Superior temporal gyrus (tissue), 1 donor: ENCODE measurements around the gene ACVR2A.

Experiments
- DNase-seq: peaks from one replicate; pipeline ENCODE4 v3.0.0-alpha.2; 2016; ENCODE audit errors: extremely low spot score

Gene ACVR2A

DNA sequence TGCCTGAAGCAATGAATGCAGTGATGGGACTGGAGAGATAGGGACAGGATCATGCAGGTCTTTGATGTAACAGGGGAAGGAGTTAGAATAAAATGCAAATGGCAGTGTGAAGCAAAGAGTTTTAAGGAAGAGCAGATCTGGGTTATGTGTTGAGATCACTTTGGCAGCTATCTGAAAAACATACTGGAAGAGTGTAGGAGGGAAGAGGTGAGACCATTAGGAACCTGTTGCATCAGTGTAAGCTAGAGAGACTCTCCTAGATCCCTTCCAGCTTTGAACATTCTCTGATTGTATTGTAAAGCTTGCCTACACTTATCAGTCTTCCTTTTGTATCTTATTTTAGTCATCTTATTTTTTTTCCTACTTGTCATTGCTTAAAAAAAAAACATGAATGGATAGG lies 10.5 kb downstream of the ACVR2A start:
- DNase-seq, result no peak

DNA sequence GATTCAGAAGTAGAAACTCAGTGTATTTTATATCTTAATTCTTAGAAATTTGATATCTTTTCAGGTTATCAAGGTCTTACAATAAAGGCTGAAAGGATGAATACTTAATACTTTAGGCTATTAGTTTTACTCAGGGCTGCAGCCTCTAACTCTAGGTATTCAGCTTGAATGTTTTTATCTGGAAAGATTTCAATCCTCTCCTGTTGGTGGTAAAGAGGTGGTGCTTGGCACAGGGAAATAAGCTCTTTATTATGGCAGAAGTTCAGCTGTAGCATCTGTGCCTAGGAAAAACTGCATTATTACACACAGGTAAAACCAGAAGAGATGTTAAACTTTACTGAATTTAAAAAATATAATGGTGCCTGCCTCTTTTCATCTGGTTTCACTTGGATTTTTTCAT lies 11.1 kb downstream of the ACVR2A start:
- no peak for DNase-seq

DNA sequence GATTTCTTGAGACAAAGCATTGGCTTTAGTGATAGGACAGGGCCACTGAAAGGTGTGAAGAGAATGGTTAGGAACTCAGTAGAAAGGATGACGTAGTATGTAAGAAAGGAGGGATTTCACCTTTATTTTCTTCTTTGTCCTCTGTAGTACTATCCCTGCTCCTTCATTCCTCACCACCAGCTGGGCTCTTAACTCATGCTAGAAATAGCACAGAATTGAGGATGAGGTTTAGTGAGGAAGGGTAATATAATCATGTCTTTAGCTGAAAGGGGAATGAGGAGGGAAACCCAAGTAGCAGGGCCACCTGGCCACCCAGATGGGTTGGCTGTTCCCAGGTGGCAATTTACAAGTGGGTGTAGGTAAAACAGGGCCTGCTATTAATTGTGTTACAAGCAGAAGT lies 15.2 kb downstream of the ACVR2A start:
- DNase-seq, result no peak

DNA sequence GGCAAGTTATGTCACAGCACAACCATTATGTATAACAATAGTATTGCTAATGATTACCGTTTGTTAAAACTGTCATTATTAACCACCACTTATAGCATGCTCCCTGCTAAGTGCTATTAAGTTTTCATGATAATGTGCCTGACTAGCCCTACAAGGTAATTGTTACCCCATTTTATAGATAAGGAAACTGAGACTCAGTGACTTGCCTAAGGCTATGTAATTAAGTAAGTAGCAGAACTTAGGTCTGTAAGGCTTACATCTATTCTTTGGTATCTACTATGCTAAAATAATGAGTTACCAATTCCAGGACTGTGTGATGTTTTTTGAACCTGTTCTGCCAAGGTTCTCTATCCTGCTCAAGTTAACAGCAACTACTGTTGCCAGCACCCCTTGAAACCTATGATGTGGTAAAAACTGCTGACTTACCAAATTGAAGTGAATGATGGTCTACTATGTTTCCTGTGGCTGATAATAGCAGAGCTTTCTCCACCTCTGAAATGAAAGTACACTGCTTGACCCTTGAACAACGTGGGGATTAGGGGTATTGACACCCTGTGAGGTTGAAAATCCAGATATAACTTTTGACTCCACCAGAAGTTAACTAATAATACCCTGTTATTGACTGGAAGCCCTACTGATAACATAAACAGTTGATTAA lies 18.2 kb downstream of the ACVR2A start:
- no peak for DNase-seq

DNA sequence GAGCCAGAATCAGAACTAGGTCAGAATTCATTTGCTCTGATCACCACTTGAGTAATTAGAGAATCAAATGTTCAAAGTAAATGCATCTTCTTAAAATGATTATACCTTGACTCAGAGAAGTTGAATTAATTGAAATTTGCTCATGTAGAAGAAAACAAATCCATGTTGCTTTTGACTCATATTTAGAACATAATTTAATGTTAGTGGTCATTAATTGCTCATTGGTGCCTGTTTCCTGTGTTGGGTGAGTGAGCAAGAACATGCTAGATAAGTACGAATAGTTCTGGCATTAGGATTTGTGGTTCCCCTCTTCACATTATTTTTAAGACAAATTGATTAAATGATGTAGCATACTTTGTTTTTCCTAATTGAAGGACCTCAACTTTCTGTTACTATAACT lies 19.0 kb downstream of the ACVR2A start:
- no peak for DNase-seq

DNA sequence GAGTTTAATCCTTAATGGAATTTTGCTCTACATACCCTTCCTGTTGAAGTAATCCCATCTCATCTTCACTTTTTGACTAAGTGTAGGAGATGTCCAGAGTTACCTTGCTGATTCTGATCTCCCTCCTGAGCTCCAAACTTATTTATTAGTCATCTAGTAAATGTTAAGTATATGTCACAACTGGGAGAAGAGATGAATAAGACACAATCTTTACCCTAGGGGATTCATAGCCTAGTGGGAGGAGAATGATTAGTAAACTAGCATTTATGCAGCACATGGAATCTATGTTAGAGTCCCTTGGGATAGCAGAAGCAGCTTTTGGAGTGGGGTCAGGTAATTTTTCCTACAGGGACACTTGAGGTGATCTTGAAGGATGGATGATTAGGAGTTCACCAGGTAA lies 20.7 kb downstream of the ACVR2A start:
- no peak for DNase-seq

DNA sequence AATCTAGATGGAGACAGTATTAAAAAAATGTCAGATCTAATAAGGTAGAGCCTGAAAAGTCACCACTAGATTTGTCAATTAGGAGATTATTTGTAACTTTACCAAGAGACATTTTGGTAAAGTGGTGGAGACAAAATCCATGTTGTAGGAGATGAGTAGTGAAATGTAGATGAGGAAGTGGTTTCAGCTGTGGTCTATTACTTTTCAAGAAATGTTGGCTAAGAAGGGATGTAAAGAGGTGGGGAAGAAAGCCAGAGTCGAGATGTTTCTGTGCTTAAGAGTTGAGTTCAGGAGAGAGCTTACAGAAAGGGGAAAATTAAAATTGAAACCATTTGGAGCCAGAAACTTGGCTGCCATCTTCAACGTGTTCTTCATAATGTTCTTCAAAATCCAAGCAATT lies 22.2 kb downstream of the ACVR2A start:
- no peak for DNase-seq

DNA sequence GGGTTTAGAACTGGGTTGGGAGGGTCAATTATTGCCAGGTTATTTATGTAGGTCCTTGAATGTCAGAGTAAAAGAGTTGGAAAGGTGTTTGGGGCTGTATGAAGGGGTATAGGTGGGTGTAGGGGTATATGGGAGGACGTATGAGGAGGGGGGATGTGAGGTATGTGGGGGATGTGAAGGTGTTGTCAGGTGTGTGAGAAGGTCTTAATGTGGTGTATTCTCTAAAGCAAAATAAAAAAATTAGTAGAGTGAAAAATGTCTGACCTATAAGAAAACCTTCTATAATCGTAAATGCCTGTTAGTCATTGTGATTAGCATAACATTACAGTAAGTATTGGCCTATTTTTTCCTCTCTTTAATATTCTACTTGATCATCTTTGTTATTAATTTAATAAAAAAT lies 25.1 kb downstream of the ACVR2A start:
- DNase-seq, result no peak

DNA sequence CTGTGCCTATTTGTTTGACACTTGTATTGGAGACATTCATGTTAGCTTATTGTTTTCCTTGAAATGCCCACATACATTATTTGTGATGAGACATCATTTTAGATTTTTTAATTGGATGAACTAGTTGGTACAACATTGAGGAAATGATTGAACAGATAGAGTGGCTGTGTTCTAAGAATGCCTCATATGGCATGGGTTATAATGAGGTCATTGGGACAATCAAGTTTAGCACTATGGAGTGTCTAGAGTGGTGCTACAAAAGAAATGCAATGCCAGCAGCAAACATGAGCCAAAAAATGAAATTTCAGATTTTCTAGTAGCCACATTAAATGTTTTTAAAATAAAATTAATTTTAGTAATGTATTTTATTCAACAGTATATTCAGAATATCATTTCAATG lies 28.1 kb downstream of the ACVR2A start:
- no peak for DNase-seq

DNA sequence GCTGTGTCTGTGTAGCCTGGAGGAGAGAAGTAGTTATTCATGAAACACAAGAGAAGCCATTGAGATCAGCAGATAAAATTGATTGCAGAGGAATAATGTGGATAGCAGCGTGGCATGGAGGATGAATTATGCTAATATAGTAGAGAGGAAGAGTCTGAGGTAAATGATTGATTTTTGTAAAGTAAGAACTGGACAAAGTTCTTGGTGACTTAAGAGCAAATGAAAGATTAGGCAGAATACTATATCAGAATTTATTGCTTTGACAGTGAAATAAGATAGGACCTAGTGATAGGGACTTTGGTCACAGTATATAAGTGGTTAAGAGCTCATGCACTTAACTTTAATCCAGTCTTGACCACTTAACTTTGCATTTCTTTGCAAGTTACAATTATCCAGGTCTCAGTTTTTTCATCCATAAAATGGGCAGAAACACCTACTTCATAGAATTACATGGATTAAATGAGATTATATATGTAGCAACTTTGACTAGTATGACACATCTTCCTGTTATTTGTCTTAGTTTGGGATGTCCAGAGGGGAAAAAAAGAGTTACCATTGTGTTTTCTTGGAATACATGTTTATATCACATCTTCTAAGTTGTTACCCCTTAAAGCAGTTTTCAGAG lies 29.1 kb downstream of the ACVR2A start:
- no peak for DNase-seq

DNA sequence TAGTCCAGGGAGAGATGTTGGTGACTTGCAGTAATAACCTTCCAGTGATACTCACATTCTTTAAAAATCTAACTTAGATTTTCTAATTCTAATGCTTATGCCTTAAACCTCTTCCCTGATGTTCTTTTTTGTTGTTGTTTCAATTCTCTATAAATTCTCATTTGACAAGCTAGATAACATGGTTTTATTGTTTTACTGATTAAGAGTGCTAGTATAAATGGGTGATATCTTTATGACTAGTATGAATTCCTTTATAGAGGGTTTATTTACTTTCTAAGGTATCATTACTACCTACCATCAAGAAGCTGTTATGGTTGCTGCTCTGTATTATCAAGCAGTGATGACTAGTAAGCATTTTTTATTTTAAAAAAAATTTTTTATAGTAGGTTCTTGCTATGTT lies 35.0 kb downstream of the ACVR2A start:
- no peak for DNase-seq

DNA sequence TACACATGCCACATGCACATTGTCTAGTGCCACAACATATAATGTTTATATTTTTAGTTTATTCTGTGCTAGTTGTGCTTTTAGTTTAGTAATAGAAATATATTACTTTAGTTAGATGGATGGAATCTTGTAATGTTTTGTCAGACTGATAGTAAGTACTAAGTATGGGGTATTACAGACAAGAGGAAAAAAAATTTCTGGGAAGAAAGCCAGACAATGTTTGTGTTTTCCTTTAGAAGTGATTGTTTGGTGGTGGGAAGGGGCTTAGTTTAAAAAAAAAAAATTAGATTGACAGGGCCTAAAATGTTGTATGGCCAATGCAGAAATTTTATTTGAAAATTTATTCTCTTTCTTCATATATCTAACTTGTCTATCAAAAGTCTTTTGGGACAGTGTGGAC lies 37.8 kb downstream of the ACVR2A start:
- no peak for DNase-seq

DNA sequence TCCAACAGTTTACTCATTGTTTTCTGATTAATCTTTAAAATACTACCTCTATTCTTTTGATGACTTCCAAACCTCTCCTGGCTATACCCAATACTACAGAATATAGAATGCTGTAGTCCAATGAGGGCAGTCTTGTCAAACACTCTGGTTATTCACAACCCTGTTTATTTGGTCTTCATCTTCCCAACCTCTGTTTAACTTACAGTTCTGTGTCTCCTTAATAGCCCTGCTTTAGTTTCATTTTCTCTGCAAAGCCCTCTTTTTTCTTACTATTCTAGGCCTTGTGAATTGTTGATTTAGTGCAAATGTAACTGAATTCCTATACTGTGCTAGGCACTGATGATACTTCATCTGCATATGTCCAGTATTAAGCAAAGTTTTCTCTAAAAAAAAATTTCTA lies 40.0 kb downstream of the ACVR2A start:
- DNase-seq, result no peak

DNA sequence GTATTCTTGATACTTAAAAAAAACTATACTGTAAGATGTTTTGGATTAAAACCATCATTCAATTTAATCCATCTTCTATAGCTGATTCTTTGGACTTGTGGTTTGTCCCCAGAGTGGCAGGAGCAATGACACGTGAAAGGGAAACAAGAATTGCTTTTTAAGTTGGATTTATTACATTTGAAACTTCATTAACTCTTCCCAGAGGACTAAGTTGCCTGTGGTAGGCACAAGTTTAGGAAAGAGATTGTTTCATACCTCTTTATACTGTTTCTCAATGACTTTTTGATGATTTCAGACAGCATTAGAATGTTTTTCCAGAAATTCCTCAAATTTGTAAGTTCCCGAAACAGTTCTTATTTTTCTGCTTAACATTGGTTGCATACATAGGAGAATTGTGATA lies 41.3 kb downstream of the ACVR2A start:
- no peak for DNase-seq

DNA sequence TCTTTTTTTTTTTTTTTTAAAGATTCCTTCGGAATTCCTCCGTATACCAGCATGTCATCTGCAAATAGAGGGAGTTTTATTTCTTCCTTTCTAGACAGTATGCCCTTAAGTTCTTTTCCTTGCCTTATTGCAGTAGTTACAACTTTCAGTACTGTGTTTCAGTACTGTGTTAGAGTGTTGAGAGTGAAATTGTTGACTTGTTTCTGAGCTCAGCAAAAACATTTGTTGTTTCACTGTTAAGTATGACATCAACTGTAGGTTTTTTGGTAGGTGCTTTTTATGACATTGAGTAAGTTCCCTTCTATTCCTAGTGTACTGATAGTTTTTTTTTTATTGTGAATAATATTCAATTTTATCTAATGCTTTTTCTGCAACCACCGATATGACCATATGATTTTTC lies 43.9 kb downstream of the ACVR2A start:
- DNase-seq, result no peak

DNA sequence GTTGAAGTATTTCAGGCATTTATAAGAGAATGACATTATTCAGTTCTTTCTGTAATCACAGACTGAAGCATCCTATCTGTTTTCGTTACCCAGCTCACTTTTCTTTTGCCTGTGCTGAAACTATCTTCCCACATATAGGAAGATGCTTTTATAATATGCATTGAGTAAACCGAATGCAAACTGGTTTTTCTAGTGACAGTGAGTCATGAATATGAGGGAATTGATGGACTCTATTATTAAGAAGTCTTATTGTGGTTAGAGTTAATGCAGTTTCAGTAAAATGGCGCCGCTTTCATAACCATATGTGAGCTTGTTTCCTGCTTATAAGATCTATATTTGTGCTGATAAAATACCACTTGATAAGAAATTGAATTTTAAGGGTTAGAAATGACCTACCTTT lies 59.2 kb downstream of the ACVR2A start:
- DNase-seq, result no peak

DNA sequence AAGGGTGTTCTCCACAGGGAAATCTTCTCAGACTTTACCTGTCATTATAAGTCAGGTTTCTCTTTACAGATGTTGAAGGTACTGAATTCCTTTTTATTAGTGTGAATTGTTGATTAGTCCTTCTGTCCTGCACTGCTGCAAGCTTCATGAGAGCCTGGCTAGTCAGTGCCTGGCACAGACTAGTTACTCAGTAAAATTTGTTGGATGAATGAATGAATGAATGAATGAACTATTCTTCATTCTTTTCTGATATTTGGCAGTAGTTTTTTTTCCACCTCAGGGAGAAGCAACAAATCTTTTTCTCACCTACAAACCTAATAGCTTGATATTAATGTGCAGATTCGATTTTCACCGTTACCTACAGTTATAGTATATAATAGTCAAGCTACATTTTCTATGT lies 64.3 kb downstream of the ACVR2A start:
- no peak for DNase-seq

DNA sequence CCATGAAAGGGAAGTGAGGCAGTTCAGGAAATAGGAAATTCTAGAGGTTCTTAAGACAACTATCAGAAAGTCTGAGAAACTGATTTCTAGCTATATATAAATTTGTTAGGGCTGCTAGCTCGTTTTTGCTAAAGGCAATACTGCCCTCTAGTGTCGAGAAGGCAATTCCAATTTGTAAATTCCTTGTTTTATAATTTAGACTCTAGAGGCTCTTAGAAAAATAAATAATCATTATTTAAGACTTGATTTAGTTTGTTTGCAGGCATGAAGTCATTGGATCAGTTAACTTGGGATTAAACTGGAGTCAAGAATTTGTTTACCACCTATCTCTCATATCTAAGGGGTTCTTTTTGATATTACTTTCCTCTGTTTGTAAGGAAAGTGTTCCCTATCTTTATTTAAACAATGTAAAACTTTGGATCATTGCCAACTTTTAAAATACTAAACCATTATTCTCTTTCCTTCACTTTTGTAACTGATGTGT lies 66.2 kb downstream of the ACVR2A start:
- peak; percentile 93 for DNase-seq

DNA sequence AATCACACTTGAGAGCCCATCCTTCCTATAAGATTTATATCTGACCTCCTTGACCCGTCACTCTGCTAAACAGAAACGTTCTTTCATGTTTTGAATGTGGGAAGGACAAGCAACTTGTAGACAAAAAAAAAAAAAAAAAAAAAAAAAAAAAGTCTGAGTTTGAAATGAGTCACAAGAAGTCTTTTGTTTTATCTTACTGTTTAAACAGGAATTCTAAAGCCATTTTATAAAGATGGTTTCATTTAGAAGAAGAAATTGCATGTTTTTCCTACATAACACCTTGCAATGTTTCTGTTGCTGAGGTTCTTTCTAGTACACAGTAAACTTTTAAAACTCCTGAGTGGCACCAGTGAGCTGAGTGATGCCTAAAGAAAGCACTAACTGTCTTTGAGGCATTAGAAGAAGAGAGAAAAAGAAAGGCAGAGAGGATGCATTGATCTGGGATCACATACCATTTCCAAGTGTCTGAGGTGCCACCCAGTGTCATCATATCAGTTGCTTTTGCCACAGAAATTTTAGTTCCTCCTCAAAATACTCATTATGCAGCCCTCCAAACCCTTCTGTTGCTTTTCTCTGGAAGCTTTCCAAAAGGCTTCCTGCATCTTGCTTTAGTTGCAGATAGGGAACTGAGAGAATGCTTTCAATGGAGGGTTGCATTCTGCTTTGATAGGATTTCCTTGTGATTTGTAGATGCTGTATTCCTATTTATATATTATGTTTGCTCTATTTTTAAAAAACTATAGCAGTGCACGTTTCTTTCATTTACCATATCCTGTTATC lies 69.1 kb downstream of the ACVR2A start:
- peak; percentile 67 for DNase-seq

DNA sequence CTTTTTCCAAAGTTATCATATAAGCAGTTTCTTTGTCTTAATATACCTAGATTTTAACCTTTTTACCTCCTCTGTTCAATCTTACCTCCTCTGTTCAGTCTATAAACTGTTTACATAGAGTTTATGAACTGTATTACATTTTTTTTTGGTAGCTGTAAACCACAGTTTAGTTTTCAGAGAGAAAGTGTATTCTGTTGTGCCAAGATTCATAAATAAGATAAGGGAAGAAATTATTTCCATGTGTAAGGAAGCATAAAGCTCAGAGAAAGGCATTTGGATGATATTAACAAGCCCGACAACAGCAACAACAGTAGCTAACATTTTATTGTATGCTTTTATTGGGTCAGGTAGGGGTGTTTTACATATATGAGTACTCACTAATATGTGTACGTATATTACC lies 71.2 kb downstream of the ACVR2A start:
- no peak for DNase-seq

DNA sequence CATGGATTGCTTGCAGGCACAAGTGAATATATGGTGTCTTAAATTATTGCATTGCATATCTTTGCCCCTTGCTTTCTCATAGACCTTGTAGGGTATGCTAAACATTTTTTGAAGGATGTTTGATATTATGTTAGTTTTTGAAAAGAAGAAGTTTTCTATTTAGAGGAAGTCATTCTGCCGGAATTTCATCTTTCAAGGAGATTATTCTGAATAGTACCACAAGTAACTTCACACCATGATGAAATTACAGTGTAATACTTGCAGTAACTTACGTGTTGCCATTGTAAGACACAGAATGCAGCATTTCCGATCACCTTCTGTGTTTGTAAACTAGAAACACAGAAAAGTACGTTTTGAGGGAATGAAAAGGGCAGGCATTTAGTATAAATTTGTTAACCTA lies 71.9 kb downstream of the ACVR2A start:
- no peak for DNase-seq

DNA sequence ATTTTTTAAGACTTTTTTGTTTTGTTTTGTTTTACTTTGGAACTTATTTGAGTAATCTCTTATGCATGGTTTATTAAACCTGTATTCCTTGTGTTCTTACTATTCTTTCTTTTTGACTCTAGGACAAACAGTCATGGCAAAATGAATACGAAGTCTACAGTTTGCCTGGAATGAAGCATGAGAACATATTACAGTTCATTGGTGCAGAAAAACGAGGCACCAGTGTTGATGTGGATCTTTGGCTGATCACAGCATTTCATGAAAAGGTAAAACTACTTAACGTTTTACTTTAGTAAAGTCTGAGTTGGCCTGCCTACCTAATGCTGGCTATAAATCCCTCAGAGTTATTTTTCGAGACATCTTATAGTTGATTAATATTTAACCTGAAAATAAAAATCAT lies 72.3 kb downstream of the ACVR2A start:
- no peak for DNase-seq

DNA sequence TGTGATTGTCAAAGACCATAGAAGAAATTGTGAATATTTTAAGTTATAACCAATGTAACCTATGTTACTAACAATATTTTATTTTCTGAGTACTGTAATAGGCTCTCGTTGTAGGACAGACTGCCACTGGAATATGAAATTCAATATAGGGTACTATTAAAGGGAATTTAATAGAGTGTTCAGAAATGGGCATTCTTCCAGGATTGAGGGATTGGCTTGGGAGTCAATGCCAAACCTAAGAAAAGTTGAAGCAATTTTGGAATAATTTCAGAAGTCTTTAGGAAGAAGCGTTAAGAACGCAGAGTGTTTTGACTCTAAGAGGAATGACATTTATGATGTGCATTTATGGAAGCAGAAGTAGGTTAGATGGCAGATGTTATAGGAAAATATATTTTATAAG lies 79.0 kb downstream of the ACVR2A start:
- DNase-seq, result no peak
